NCI-H1930 (cell line): ENCODE measurements around the gene SAMD10.
A peak's percentile ranks its signal among the peaks of the same experiment; 100 is the strongest.
"Not testable (repeated sequence)": the region's sequence is repeated elsewhere in the genome, so short reads cannot be mapped to it uniquely, and the experiment has no call there.

Source experiments
- DNase-seq, 2 experiments: peaks; one replicate each; lab custom pipeline; 2025; lab: John Stamatoyannopoulos, UW

Gene SAMD10

DNA sequence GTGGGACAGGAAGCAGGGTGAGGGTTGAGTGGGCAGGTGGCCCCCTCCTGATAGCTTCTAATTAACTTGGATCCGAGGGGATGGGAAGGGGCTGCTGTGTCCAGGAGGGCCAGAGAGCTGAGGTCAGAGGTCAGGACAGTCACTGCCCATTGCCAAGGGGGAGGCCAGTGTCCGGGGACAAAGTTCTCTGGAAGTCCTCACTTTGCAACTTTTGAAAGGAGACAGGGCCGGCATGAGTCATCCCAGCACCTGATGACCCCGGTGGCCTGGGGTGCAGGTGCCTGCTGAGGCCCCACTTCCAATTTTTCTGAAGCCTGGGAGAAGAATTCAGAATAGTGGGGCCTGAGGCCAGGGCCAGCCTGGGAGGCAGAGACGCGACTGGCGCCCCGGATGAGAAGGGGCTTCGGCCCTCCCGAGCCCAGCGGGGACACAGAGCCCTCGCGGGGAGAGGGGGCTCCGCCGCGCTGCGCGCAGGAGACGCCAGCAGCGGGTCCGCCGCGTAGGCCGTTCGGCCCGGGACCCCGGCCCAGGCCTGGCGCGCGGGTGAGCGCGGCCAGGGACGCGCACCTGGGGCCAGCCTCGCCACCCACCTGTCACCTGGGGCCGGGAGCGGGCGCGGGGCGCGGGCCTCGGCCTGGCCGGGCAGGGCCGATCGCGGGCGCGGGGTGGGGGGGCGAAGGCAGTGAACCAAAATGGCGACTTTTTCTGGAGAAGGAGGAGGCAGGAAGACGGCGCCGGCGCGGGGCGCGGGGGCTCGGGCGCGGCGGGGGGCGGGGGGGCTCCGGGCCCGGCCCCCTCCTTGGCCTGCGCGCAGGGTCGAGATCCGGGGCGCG, 10.3 kb downstream of the SAMD10 start:
- DNase-seq, result no peak

GRCh38 chr20:63968136-63968927, 11.1 kb downstream of the SAMD10 start:
- no peak for DNase-seq

DNA sequence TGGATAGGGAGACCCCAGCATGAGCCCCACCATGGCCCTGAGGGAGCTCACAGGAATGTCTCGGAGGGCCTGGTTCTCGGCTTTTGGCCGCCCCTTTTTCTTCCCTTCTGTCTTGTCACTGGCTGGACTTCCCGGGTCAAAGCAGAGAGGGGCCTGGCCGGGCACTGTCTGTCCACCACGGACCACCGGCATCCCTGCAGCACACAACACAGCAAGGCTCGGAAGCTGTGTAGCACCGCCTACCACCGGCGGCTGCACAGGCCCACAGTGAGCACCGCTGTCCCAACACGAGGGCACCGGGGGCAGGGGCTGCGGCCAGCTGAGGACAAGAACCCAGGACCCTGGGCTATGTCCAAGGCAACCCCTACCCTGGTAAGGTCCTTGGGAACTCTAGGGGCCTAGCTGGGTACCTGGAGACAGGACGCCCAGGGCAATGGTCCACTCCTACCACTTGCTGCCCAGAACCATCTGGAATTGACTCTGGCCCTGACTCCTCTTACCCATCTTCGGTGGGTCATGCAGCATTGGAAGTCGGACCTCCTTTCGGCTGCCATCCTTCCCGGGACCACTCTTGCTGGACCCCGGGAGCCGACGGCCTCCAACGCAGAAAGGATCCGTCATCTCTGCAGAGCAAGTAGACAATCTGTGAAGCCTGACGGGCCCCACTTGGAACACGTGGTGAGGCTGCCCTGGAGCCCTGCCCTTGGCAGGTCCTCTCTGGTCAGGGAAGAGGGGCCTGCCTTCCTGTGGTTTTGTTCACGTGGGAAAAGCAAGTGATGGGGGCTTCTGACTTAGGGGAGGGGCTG, 11.9 kb downstream of the SAMD10 start:
- DNase-seq, result no peak

DNA sequence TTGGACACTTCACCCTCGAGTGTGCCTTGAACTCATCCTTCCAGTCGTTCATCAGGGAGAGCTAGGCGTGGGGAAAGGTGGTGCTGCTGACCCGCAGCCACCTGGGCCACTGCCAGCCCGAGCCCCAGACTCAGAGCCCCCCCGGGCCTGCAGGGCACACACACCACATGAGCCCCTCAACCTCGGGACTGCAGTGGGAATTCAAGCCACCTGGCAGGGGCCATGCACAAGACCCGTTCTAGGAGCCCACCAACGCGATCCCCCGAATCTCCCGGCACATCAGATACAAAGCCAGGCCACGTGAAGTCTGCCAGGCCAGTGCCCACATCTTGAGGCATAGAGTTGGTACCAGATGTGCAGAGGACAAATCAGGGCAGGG, 12.5 kb downstream of the SAMD10 start:
- no peak for DNase-seq

- no peak for DNase-seq
Observed at GRCh38 chr20:63966172-63966943, 13.1 kb downstream of the SAMD10 start.

DNA sequence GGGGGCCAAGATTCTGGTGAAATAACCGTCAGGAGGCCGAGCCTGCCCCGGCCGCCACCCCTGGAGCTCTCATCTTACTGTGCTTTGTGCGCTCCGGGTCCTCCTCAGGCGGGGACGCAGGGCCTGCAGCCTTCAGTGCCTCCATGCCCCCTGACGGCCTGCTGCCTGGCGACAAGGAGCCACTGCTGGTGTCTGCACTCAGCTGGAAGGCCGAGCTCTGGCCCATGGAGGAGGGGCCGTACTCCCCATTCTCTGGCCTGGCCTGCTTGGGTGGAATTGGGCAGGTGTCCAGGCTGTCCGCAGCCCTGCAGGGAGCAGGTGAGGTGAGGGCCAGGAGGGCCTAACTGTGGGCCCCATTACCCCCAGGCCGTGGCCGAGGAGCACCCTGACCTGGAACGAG, 15.0 kb downstream of the SAMD10 start:
- DNase-seq, result no peak

DNA sequence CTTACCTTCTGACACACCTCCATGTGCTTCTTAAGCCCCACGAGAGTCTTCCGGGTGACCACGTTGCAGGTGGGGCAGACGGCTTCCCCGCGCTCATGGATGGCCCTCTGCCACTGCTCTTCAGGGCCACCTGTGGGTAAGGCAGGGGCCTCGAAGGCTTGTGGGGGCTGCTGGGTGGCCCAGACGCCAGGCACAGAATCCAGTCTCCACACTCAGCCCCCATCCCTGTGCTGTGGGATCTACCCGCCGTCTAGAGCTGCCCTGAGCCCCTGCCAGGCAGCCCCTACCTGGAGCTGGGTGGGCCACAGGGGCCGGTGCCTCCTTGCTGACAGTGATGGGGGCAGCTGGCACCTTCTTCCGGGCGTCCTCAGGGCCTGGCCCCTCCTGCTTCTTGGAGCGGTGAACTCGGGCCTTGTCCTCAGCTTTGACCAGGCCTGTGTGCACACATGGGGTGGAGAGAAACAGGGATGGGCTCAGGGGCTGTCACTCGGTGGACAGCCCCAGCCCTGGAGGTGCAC, 15.6 kb downstream of the SAMD10 start:
- DNase-seq, result no peak

GRCh38 chr20:63963348-63963741, 16.1 kb downstream of the SAMD10 start:
- no peak for DNase-seq

DNA sequence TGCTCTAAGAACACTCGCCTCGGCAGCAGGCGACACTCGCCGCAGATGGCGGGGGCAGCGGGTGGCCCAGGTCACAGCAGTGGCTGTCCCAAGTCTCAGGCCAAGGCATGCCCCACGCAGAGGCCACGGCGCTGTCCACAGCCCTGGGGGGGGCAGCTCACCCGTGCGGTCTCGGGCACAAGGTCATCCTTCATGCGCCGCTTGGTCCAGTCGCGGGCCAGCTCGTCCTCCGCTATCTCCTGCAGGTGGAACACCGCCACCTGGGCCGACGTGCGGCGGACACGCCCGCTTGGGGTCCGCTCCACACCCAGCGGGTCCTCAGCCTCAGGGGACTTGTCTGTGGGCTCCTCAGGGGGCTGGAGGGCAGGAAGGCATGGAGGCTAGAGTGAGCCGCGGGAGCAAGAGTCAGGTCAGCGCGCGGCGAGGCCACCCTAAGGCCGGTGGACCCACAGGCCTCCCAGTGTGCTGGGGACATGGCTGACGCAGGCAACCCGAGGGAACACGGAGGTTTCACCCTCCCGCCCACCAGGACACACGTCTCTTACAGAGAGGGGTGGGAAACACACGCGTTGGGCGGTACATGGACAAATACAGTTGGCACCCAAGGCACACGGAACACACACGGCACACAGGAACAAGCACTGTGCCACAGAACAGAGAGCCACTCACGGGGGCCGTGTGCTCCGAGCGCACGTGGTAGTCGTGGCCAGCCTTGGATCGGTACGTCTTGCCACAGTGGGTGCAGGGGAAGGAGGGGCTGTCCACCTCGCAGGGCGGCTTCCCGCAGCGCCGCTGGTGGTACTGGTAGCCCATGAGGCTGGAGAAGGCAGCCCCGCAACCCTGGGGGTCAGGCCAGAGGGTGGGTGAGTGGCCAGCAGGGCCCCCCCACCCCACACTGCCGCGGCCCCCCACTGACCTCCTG, 16.8 kb downstream of the SAMD10 start:
- DNase-seq, result no peak

DNA sequence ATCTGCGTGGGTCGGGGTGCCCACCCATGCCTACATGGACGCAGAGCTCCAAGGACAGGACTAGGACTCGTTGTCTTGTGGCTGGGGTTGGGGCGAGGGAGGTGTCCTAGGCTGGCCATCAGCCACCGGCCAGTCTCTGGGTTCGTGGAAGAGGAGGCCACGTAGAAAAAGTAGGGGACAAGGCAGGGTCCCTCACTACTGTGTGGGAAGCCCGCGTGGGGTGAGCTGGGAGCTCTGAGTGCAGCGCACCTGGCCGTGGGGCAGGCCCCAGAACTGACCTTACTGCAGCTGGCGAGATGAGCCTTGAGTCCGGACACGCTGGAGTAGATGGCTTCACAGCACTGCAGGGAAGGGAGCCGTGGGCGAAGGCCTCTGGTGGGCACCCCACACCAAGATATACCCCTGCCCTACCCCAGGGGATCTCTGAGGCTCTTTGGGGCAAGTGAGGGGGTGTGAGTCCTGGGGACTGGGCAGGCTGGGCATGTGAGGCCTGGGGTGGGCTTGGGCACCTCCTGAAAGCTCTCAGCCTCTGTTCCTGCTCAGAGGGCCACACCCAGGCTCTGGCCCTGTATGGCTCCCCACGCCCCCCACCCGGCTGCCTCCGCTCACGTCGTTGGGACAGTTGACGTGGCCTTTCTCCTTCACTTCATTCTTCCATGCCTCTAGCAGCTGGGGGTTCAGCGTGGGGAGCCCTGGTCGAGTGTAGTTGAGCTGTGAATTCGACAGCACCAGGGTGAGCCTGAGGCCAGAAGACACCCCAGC, 17.6 kb downstream of the SAMD10 start:
- no peak for DNase-seq

- DNase-seq, result not testable (repeated sequence)
Observed at GRCh38 chr20:63960654-63961621, 18.5 kb downstream of the SAMD10 start.

DNA sequence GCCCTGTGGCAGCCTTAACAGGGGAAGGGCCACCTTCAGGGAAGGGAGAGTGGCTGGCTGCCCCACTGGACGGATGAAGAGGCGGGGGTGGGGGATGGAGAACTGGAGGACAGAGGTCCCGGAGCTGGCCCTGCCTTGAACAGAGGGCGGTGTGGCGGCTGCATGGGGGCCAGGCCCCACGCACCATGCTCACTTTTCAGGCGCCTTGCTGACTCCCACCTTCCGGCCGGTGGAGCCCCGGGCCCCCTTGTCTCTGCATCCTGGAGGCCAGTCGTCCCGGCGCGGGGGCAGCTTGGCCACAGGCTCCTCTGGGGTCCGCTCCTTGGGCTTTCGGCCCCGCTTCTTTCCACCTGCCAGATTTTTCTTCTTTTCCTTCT, 19.8 kb downstream of the SAMD10 start:
- DNase-seq, result no peak

- DNase-seq, result no peak
Observed at GRCh38 chr20:63958964-63959698, 20.3 kb downstream of the SAMD10 start.

GRCh38 chr20:63958471-63958870, 21.0 kb downstream of the SAMD10 start:
- DNase-seq, result no peak

DNA sequence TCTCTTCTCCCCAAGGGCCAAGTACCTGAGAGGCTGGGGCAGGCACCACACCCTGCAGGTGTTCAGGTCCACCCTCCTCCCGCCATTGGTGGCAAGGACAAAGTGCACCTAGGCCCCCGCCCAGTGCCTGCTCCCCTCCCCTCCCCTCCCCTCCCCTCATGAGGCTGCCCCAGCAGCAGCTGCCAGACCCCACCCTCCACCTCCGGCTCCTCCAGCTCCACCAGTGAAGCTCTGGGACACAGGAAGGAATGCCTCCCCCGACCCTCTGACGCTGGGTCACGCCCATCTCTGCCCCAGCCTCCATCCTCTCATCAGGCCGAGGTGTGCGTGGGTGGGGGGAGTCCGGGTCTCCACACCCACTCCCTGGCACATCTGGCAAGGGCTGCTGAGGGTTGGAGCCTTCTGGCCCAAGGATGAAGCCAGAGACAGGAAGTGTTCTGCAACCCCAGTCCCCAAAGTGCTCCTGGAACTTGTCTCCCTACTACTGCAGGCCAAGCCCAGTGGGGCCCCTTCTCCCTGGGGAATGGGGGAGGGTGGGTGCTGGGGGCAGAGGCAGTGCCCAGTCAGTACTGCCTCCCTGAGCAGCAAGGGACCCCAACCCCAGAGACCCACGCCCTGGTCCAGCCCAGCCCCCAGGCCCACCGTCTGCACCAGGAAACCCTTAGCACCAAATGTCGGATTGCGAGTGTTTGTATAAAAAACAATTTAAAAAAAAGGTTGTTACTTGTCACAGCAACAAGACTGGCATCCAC, 21.6 kb downstream of the SAMD10 start:
- no peak for DNase-seq

- DNase-seq, result peak; percentile 54 to 79
Observed at GRCh38 chr20:63957004-63957689, 22.3 kb downstream of the SAMD10 start.

DNA sequence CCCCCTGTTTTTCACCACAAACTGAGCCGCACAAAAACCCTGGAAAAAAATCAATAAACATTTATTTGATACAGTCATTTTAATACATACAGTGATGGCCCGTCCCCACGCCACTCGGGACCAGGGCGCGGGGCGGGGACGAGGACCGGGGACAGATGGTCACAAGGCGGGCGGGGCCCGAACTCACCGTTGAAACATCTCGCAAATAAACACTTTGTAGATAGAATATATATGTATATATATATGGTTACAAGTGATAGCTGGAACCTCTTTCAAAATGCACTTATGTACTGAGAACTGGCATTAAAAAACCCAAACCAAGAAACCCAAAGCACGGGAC, 22.8 kb downstream of the SAMD10 start:
- no peak for DNase-seq
